Hepatocyte (in vitro differentiated cells): ENCODE data around the gene HLA-DOB. TPM values are rescaled to one million over a fixed set of nuclear protein-coding genes. Genes with fewer than 3 reads are reported as not detected.

Experiments used
- DNase-seq: peaks from one replicate; pipeline ENCODE4 v3.0.0-alpha.2; 2016; ENCODE audit warnings: low spot score
- H2AFZ ChIP-seq: fragments of 200-600 bp; sonication (generic); 2 replicates; pipeline ENCODE4 v1.6.0; 2016; ENCODE audit warnings: antibody characterized with exemption, mild to moderate bottlenecking
- H3K27ac ChIP-seq: fragments of 200-600 bp; sonication (generic); 2 replicates; pipeline ENCODE4 v1.5.1; 2016; ENCODE audit warnings: mild to moderate bottlenecking
- H3K27me3 ChIP-seq: fragments of 200-600 bp; sonication (generic); 2 replicates; pipeline ENCODE4 v1.6.1; 2016
- H3K36me3 ChIP-seq: fragments of 200-600 bp; sonication (generic); replicated peaks from 2 replicates; pipeline ENCODE4 v1.5.1; 2016; ENCODE audit warnings: low read depth; ENCODE audit not compliant: insufficient read depth
- H3K4me1 ChIP-seq: fragments of 200-600 bp; sonication (generic); 2 replicates; pipeline ENCODE4 v1.5.1; 2016; ENCODE audit warnings: mild to moderate bottlenecking, moderate library complexity; ENCODE audit not compliant: insufficient read depth
- H3K4me2 ChIP-seq: fragments of 200-600 bp; sonication (generic); 2 replicates; pipeline ENCODE4 v1.6.0; 2016
- H3K4me3 ChIP-seq: fragments of 200-600 bp; sonication (generic); 2 replicates; pipeline ENCODE4 v1.5.1; 2016; ENCODE audit warnings: mild to moderate bottlenecking
- H3K79me2 ChIP-seq: fragments of 200-600 bp; sonication (generic); 2 replicates; pipeline ENCODE4 v1.6.0; 2017; ENCODE audit warnings: mild to moderate bottlenecking
- H3K9me2 ChIP-seq: fragments of 200-600 bp; sonication (generic); replicated peaks from 2 replicates; pipeline ENCODE4 v1.6.0; 2017; ENCODE audit warnings: mild to moderate bottlenecking; ENCODE audit not compliant: insufficient read depth
- H3K9me3 ChIP-seq: fragments of 200-600 bp; sonication (generic); 2 replicates; pipeline ENCODE4 v1.5.1; 2016; ENCODE audit warnings: low read depth, mild to moderate bottlenecking
- H4K20me1 ChIP-seq: fragments of 200-600 bp; sonication (generic); 2 replicates; pipeline ENCODE4 v1.6.0; 2016; ENCODE audit warnings: mild to moderate bottlenecking; ENCODE audit not compliant: insufficient read depth, poor library complexity, severe bottlenecking
- EZH2 ChIP-seq: fragments of 200-600 bp; sonication (generic); IDR thresholded peaks from 2 replicates; pipeline ENCODE4 v1.6.1; 2016; ENCODE audit warnings: antibody characterized with exemption, mild to moderate bottlenecking, borderline replicate concordance
- EZH2phosphoT487 ChIP-seq: fragments of 200-600 bp; sonication (generic); IDR thresholded peaks from one replicate; pipeline ENCODE4 v1.6.1; 2018; ENCODE audit warnings: antibody characterized with exemption, mild to moderate bottlenecking, low read depth, moderate library complexity; ENCODE audit not compliant: unreplicated experiment, severe bottlenecking
- WGBS: methylation state at CpG from one replicate; pipeline ENCODE4 v1.1.6; 2016; ENCODE audit warnings: low lambda C conversion rate; ENCODE audit errors: missing lambda C conversion rate; 5-methylcytosine and 5-hydroxymethylcytosine counted together
- polyA plus RNA-seq: library from polyadenylated mRNA; unstranded; fragments of >200 nt; fragmentation: Nextera tagmentation; extraction: Ambion mirVana; gene quantifications from 2 replicates; pipeline ENCODE4 v1.2.1, GENCODE V29; 2016
- total RNA-seq: library from RNA; depleted of rRNA; stranded (reverse); fragments of >200 nt; gene quantifications from 2 replicates; pipeline ENCODE4 v1.2.3, GENCODE V29; 2014
- TF ChIP-seq, protein P1 (sequence below): fragments of 200-600 bp; sonication (generic); IDR thresholded peaks from 2 replicates; pipeline ENCODE4 v1.5.1; 2016; ENCODE audit warnings: antibody characterized with exemption, mild to moderate bottlenecking; ENCODE audit not compliant: poor library complexity

Gene HLA-DOB
- total and polyA plus RNA-seq, 2 experiments from 2014 or later, result 0.94 TPM; not detected in 1

DNA sequence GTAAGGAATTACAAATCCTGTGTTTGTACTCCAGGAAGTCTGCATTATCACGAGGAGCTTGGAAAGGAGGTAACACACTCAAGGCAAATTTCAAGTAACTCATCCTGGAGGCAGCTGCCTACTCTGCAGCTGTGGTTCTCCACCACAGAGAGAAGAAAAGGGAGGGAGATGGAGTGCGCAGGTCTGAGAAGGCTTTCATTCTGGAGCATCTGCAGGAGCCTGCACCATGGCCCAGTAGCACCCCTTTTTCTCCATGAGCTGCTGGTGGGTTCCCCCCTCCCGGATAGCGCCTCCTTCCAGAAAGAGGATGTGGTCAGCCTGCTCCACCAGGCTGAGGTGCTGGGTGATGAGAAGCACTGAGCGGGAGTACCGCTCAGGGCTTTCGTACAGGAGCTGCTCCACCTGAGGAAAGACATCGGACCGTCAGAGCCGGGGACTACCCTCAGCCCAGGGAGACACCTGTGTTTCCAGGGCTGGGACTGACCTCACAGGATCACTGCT, 28.6 kb upstream of the HLA-DOB start:
- no peaks in the 10 kb centered on the region for H3K36me3 ChIP-seq

DNA sequence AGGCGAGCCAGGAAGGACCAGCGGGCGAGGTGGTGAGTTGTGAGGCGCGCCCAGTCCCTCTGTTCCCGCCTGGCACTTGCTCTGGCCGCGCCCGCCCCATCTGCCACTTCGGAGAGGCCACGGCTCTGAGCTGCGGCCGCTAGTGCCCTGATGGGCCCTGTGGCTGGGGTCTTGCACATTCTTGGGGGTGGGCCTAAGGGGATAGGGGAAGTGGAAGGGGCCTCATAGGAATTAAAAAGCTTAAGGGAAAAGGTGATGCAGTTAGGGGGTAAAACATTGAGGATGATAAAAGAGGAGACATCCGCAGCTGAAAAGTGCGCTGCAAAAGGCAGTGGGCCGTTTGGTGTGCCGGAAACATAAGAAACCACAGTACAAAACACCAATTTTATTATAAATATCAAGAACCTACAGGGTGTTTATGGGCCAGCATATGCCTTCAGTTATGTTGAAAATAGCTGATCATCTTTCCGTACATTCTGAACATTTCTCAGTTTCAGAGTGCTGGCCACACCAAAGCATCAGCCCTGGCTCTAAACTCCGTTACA, 28.1 kb upstream of the HLA-DOB start:
- Histone ChIP-seq H2AFZ (no peak overlapping the region), H3K4me3 (no peak overlapping the region), H3K27ac (no peak overlapping the region), H3K4me2 (peak overlapping the region; percentile 91), H3K36me3 (no peaks in the 10 kb centered on the region), H3K27me3 (no peaks in the 10 kb centered on the region), H3K9me2 (no peaks in the 10 kb centered on the region), H3K9me3 (no peaks in the 10 kb centered on the region), H4K20me1 (no peaks in the 10 kb centered on the region), H3K79me2 (no peaks in the 10 kb centered on the region), H3K4me1 (no peaks in the 10 kb centered on the region)
- no peak for TF ChIP-seq EZH2
- no peak for TF ChIP-seq EZH2phosphoT487
- TF ChIP-seq, protein P1, sequence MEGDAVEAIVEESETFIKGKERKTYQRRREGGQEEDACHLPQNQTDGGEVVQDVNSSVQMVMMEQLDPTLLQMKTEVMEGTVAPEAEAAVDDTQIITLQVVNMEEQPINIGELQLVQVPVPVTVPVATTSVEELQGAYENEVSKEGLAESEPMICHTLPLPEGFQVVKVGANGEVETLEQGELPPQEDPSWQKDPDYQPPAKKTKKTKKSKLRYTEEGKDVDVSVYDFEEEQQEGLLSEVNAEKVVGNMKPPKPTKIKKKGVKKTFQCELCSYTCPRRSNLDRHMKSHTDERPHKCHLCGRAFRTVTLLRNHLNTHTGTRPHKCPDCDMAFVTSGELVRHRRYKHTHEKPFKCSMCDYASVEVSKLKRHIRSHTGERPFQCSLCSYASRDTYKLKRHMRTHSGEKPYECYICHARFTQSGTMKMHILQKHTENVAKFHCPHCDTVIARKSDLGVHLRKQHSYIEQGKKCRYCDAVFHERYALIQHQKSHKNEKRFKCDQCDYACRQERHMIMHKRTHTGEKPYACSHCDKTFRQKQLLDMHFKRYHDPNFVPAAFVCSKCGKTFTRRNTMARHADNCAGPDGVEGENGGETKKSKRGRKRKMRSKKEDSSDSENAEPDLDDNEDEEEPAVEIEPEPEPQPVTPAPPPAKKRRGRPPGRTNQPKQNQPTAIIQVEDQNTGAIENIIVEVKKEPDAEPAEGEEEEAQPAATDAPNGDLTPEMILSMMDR, result no peak
- no peak for DNase-seq
- 32% methylated on average over 19 of the region's 19 CpGs for WGBS

More for the DNA sequence above, 28.6 kb upstream of the HLA-DOB start:
- no peak overlapping the region for H3K4me3 ChIP-seq
- peak overlapping the region; percentile 91 for H3K4me2 ChIP-seq
- no peak for DNase-seq
- TF ChIP-seq, protein P1, result no peak
- TF ChIP-seq EZH2phosphoT487 (no peak), EZH2 (no peak)
- H2AFZ ChIP-seq, result no peak overlapping the region
- H3K79me2 ChIP-seq, result no peaks in the 10 kb centered on the region
- WGBS, result 89% methylated on average over 10 of the region's 10 CpGs
- H3K27ac ChIP-seq, result no peak overlapping the region
- no peaks in the 10 kb centered on the region for H3K27me3 ChIP-seq
- no peaks in the 10 kb centered on the region for H3K4me1 ChIP-seq
- no peaks in the 10 kb centered on the region for H4K20me1 ChIP-seq
- no peaks in the 10 kb centered on the region for H3K9me2 ChIP-seq
- H3K9me3 ChIP-seq, result no peaks in the 10 kb centered on the region

DNA sequence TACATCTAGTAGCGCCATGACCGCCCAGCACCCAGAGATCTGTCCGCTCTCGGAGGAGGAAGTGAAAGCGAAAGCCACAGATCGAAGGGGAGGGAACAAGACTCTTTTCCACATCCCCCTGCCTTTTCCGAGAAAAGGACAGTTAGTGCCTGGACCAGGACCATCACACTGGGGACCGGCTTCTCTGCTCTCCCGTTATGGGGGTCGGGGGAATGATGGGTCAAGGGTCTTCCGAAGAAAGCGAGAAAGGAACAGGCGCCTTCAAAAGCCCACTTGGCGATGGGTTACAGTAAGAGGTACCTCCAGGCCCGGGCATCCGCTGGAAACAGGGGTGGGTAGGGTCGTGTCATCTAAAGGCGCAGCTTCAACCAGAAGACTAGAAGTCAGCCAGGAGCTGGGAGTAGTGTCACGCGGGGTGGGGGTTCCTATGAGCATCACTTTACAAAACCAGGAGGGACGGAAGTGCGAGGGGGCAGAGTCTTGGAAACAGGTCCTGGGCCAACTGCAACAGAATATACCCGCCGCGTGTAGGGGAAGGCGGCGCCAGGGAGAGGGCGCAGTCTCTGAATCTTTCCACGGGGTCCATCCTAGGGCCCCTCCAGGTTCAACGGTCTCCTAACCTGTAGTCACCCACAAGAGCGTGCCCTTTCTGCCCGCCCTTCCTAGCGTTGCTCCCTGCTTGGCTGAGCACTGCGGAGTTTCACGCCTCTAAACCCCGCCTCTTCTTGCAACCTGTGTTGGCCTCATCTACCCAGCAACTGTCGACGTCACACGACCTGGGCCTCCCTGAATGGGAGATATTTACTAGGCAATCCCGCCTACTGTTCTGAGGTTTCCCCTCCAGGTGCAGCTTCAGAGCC, 27.4 kb upstream of the HLA-DOB start, which contains the start of gene PSMB8:
Gene PSMB8, minus strand, starts transcription at position 69 of the 860 bp plus-strand sequence. Its CDS starts 51 bp downstream, at position 18.
- 2% methylated on average over 40 of the region's 40 CpGs for WGBS
- H4K20me1 ChIP-seq, result no peaks in the 10 kb centered on the region
- peak; percentile 97 for DNase-seq
- H3K36me3 ChIP-seq, result no peaks in the 10 kb centered on the region
- peak within 1 kb of the TSS; percentile 89 for H2AFZ ChIP-seq
- no peaks in the 10 kb centered on the region for H3K27me3 ChIP-seq
- no peaks in the 10 kb centered on the region for H3K9me2 ChIP-seq
- H3K4me3 ChIP-seq, result peak within 1 kb of the TSS; percentile 93
- peak within 1 kb of the TSS; percentile 91 for H3K4me2 ChIP-seq
- peak within 1 kb of the TSS; percentile 72 for H3K27ac ChIP-seq
- no peaks in the 10 kb centered on the region for H3K9me3 ChIP-seq
- TF ChIP-seq, protein P1, result peak; percentile 38
- no peak for TF ChIP-seq EZH2
- H3K4me1 ChIP-seq, result no peaks in the 10 kb centered on the region
- H3K79me2 ChIP-seq, result no peaks in the 10 kb centered on the region
